ENCODE data around the gene LDHD. TPM values are rescaled to one million over a fixed set of nuclear protein-coding genes. Genes with fewer than 3 reads are reported as not detected.

The LDHD gene
- total and polyA plus RNA-seq, 2 of the 8 experiments (the other 6 are each of a cell fraction or from before 2014, with no cell fraction given): 14.9 to 18.2 TPM

- H3K18ac ChIP-seq (ENCODE audit: extremely low read depth, low read length): no peak overlapping the region
- no peak overlapping the region for H3K4me3 ChIP-seq (ENCODE audit: extremely low read depth in 1 of 4, insufficient read depth in 2 of 4, low read depth in 3 of 4, low read length in 4 of 4)
- H3K4ac ChIP-seq (replicated peaks; ENCODE audit: insufficient read length, low read depth, low read length): no peak overlapping the region
- FAIRE-seq (no peak), DNase-seq (ENCODE audit: low read depth in 1 of 2, low spot score in 2 of 2) (no peak)
- H3K79me1 ChIP-seq (ENCODE audit: low read depth, low read length): peaks cover 15% of the 10 kb centered on the region
- no peak overlapping the region for H3K14ac ChIP-seq (ENCODE audit: insufficient read length)
- no peak overlapping the region for H3K23ac ChIP-seq (ENCODE audit: insufficient read length)
- H2AFZ ChIP-seq (ENCODE audit: low read length): no peak overlapping the region
- no peak overlapping the region for H2BK120ac ChIP-seq (replicated peaks; ENCODE audit: low read depth, low read length)
- H3K9me3 ChIP-seq (ENCODE audit: insufficient read depth in 2 of 2, low read depth in 1 of 2, low read length in 1 of 2): no peaks in the 10 kb centered on the region
- no peak overlapping the region for H2BK15ac ChIP-seq (ENCODE audit: low read length)
- H4K5ac ChIP-seq (ENCODE audit: insufficient read length, low read depth, low read length): no peak overlapping the region
- H3K27ac ChIP-seq (ENCODE audit: low read depth, low read length): no peak overlapping the region
- H2BK12ac ChIP-seq (ENCODE audit: low read depth, low read length): no peak overlapping the region
- H2BK20ac ChIP-seq (ENCODE audit: low read length): no peak overlapping the region
- H2BK5ac ChIP-seq (ENCODE audit: low read depth, low read length): peak overlapping the region; percentile 0; the same call in 1 of the 2 replicates
- H3K36me3 ChIP-seq (ENCODE audit: control insufficient read depth in 2 of 4, insufficient read depth in 4 of 4, low read length in 3 of 4): no peaks in the 10 kb centered on the region
- ChIA-PET CTCF (ENCODE audit: partially characterized antibody) (interaction anchor here (0.8 to 13.7 kb wide), 4 partner anchors 16 to 96 kb away, joined by 3 to 90 read pairs (median 4); no protein-coding TSS in a partner anchor), POLR2A (ENCODE audit: partially characterized antibody) (interaction anchor here (0.9 to 1.4 kb wide), 2 partner anchors 17 to 86 kb away, joined by 3 to 5 read pairs; no protein-coding TSS in a partner anchor)
- H4K8ac ChIP-seq (ENCODE audit: extremely low read depth, insufficient read depth, low read length): no peak overlapping the region
- no peak overlapping the region for H3K4me2 ChIP-seq (ENCODE audit: insufficient read depth in 1 of 2, low read depth in 2 of 2, low read length in 2 of 2)
- H3K56ac ChIP-seq (replicated peaks; ENCODE audit: insufficient read length, low read depth, low read length): no peak overlapping the region
- no peaks in the 10 kb centered on the region for H3K27me3 ChIP-seq (replicated peaks in 1 of 4; ENCODE audit: control insufficient read depth in 3 of 4, extremely low read depth in 1 of 4, insufficient read depth in 3 of 4, low read length in 3 of 4)
- no peak overlapping the region for H3K9ac ChIP-seq (replicated peaks in 1 of 4; ENCODE audit: extremely low read depth in 1 of 4, low read depth in 3 of 4, low read length in 3 of 4)
- WGBS, 2 experiments (ENCODE audit: extremely low coverage in 1 of 2, insufficient coverage in 1 of 2, insufficient read length in 1 of 2, insufficient replicate concordance in 2 of 2, low coverage in 1 of 2, low lambda C conversion rate in 2 of 2, missing lambda C conversion rate in 1 of 2): 87% methylated on average over 23 of the region's 23 CpGs; no CpG with 5 or more reads in 1 of the 2 experiments
- H4K91ac ChIP-seq (replicated peaks; ENCODE audit: insufficient read length, low read length): peak overlapping the region; percentile 58
- 0 out of 2 replicates have a peak overlapping the region, but pooled peaks have one; percentile 7 for H2AK5ac ChIP-seq (ENCODE audit: low read depth, low read length)
- H3K4me1 ChIP-seq (replicated peaks in 1 of 4; ENCODE audit: control insufficient read depth in 3 of 4, insufficient read depth in 4 of 4, low read length in 3 of 4): peaks cover 21 to 35% (median 21%) of the 10 kb centered on the region in 4 experiments
- H3K79me2 ChIP-seq (ENCODE audit: control insufficient read depth in 1 of 2, insufficient read depth in 2 of 2, low read length in 2 of 2): peaks cover 0 to 39% of the 10 kb centered on the region in 2 experiments; a peak in 2 of 4 replicates
- H3K23me2 ChIP-seq (ENCODE audit: low read depth, low read length): no peaks in the 10 kb centered on the region
- peaks cover 8 to 20% of the 10 kb centered on the region in 2 experiments for H4K20me1 ChIP-seq (replicated peaks in 1 of 2; ENCODE audit: control insufficient read depth in 1 of 2, insufficient read depth in 2 of 2, low read length in 2 of 2)
- TF ChIP-seq KDM1A (IDR thresholded peaks at IDR 0.05; ENCODE audit: borderline replicate concordance, low read length) (no peak), SP1 (IDR thresholded peaks at IDR 0.05; ENCODE audit: low read depth, low read length) (no peak), SP2 (IDR thresholded peaks at IDR 0.05; ENCODE audit: low read length) (no peak), BRCA1 (IDR thresholded peaks at IDR 0.05; ENCODE audit: low read depth, low read length) (no peak), NANOG (IDR thresholded peaks at IDR 0.05; ENCODE audit: insufficient read depth, low read depth, low read length, poor library complexity, severe bottlenecking) (no peak), BACH1 (IDR thresholded peaks at IDR 0.05; ENCODE audit: low read length) (no peak), RXRA (IDR thresholded peaks at IDR 0.05; ENCODE audit: insufficient read depth, low read depth, low read length) (no peak), SIRT6 (IDR thresholded peaks at IDR 0.05; ENCODE audit: low read length) (no peak), E2F6 (IDR thresholded peaks at IDR 0.05) (no peak)
Observed at GRCh38 chr16:75093598-75094540, 22.7 kb downstream of the LDHD start.

All from H1 (cell line).